Measurements from ENCODE around the gene ACOXL.

ACOXL gene

GRCh38 chr2:110978756-110979470 lies 246.5 kb downstream of the ACOXL start:
- no peaks in the 10 kb centered on the region for H3K36me3 ChIP-seq (ENCODE audit: control insufficient read depth in 2 of 2, insufficient read depth in 1 of 2, low read length in 2 of 2)
- H3K4me3 ChIP-seq (ENCODE audit: low read depth, low read length) = no peak overlapping the region
- no peaks in the 10 kb centered on the region for H3K4me1 ChIP-seq (ENCODE audit: control insufficient read depth, insufficient read depth, low read length)
- ChIA-PET CTCF (no interaction called here), POLR2A (no interaction called here)
- no peak for TF ChIP-seq ZNF561 (tag by site-specific recombination; IDR thresholded peaks at IDR 0.05; ENCODE audit: borderline replicate concordance)
- TF ChIP-seq ZNF140 (tag by site-specific recombination; IDR thresholded peaks at IDR 0.05) = no peak
- TF ChIP-seq ZNF280C (tag by site-specific recombination; IDR thresholded peaks at IDR 0.05) = no peak
- TF ChIP-seq ZNF610 (tag by site-specific recombination; IDR thresholded peaks at IDR 0.05; ENCODE audit: borderline replicate concordance) = no peak
- no peak for TF ChIP-seq ZFP41 (tag by site-specific recombination; IDR thresholded peaks at IDR 0.05; ENCODE audit: borderline replicate concordance)
- TF ChIP-seq ZNF19 (tag by site-specific recombination; IDR thresholded peaks at IDR 0.05; ENCODE audit: low read depth) = no peak
- TF ChIP-seq REPIN1 (tag by site-specific recombination; IDR thresholded peaks at IDR 0.05; ENCODE audit: low read depth) = no peak
- TF ChIP-seq FEZF1 (tag by site-specific recombination; IDR thresholded peaks at IDR 0.05) = no peak
- TF ChIP-seq PRDM6 (tag by site-specific recombination; IDR thresholded peaks at IDR 0.05) = no peak
- H3K27ac ChIP-seq (ENCODE audit: extremely low read depth, low read depth, low read length) = no peak overlapping the region
- no peaks in the 10 kb centered on the region for H3K9me3 ChIP-seq (ENCODE audit: control insufficient read depth, insufficient read depth, low read depth, low read length)

GRCh38 chr2:110979471-110980338 lies 247.3 kb downstream of the ACOXL start:
- ChIA-PET POLR2A (no interaction called here), CTCF (no interaction called here)
- Histone ChIP-seq H3K4me3 (ENCODE audit: low read depth, low read length) (no peak overlapping the region), H3K36me3 (ENCODE audit: control insufficient read depth in 2 of 2, insufficient read depth in 1 of 2, low read length in 2 of 2) (no peaks in the 10 kb centered on the region), H3K4me1 (ENCODE audit: control insufficient read depth, insufficient read depth, low read length) (no peaks in the 10 kb centered on the region), H3K9me3 (ENCODE audit: control insufficient read depth, insufficient read depth, low read depth, low read length) (no peaks in the 10 kb centered on the region), H3K27ac (ENCODE audit: extremely low read depth, low read depth, low read length) (no peak overlapping the region)
- TF ChIP-seq ZNF112 (tag by site-specific recombination; IDR thresholded peaks at IDR 0.05) (no peak), FEZF1 (tag by site-specific recombination; IDR thresholded peaks at IDR 0.05) (no peak), ZBTB7A (tag by site-specific recombination; IDR thresholded peaks at IDR 0.05; ENCODE audit: low read depth) (no peak), ZNF639 (tag by site-specific recombination; IDR thresholded peaks at IDR 0.05) (no peak), KLF10 (tag by site-specific recombination; IDR thresholded peaks at IDR 0.05) (no peak), BCL11A (tag by site-specific recombination; IDR thresholded peaks at IDR 0.05; ENCODE audit: low read depth) (no peak), ZNF707 (tag by site-specific recombination; IDR thresholded peaks at IDR 0.05) (no peak), MZF1 (tag by site-specific recombination; IDR thresholded peaks at IDR 0.05; ENCODE audit: borderline replicate concordance) (no peak), ZNF416 (tag by site-specific recombination; IDR thresholded peaks at IDR 0.05) (no peak), ZSCAN23 (tag by site-specific recombination; IDR thresholded peaks at IDR 0.05) (no peak), ZNF140 (tag by site-specific recombination; IDR thresholded peaks at IDR 0.05) (no peak), ZNF24 (tag by site-specific recombination; IDR thresholded peaks at IDR 0.05) (no peak), ZNF341 (tag by site-specific recombination; IDR thresholded peaks at IDR 0.05; ENCODE audit: low read depth) (no peak), ZFHX2 (tag by site-specific recombination; conservative IDR thresholded peaks at IDR 0.05) (no peak), ZNF292 (tag by site-specific recombination; IDR thresholded peaks at IDR 0.05; ENCODE audit: borderline replicate concordance, low read depth) (no peak), ZNF768 (tag by site-specific recombination; IDR thresholded peaks at IDR 0.05) (no peak), GFI1B (tag by site-specific recombination; IDR thresholded peaks at IDR 0.05) (no peak), ZNF747 (tag by site-specific recombination; IDR thresholded peaks at IDR 0.05) (no peak), INSM2 (tag by site-specific recombination; IDR thresholded peaks at IDR 0.05) (no peak)

All from HEK293 (cell line).